Activated CD8-positive, alpha-beta memory T cell treated with anti-CD3 and anti-CD28 coated beads, Interleukin-2, amount 10 ng/mL, durations not matched to agents 7 days and 5 days (primary cell): ENCODE results near the gene MAGIX. TPM values are rescaled to one million over a fixed set of nuclear protein-coding genes. Genes with fewer than 3 reads are reported as not detected.
"Not testable (repeated sequence)": the region's sequence is repeated elsewhere in the genome, so short reads cannot be mapped to it uniquely, and the experiment has no call there.

ENCODE experiments used
- ATAC-seq: fragments of 150-1000 bp; cut with Tn5 transposase; one replicate; pipeline ENCODE4 v1.10.0; 2021; ENCODE audit warnings: moderate library complexity
- CTCF ChIA-PET: fragments of 350-600 bp; sonication (Branson Sonifier 250); formaldehyde crosslinking; loops from one replicate; lab custom pipeline; 2021; ENCODE audit warnings: antibody characterized with exemption; lab: Charles Lee
- DNase-seq: peaks from one replicate; pipeline ENCODE4 v3.0.0-alpha.2; 2020
- H3K27ac Mint-ChIP-seq: one replicate; pipeline ENCODE4 v1.8.0; 2021; ENCODE audit warnings: mild to moderate bottlenecking, mixed read lengths
- H3K27me3 Mint-ChIP-seq: one replicate; pipeline ENCODE4 v1.8.0; 2021; ENCODE audit warnings: mixed read lengths
- H3K36me3 Mint-ChIP-seq: one replicate; pipeline ENCODE4 v1.8.0; 2021; ENCODE audit warnings: mild to moderate bottlenecking, mixed read lengths
- H3K4me1 Mint-ChIP-seq: one replicate; pipeline ENCODE4 v1.8.0; 2021; ENCODE audit warnings: mixed read lengths
- H3K4me3 Mint-ChIP-seq: one replicate; pipeline ENCODE4 v1.8.0; 2021; ENCODE audit warnings: mild to moderate bottlenecking, moderate library complexity, mixed read lengths
- H3K9me3 Mint-ChIP-seq: one replicate; pipeline ENCODE4 v1.8.0; 2022; ENCODE audit warnings: low read depth, mixed read lengths
- total RNA-seq, 2 experiments: library from RNA; stranded (reverse); gene quantifications; one replicate each; pipeline ENCODE4 v1.2.3, GENCODE V29; 2021

Gene MAGIX
- 1 to 10 TPM; 1.1 to 2.0 TPM for total RNA-seq

- H3K36me3 Mint-ChIP-seq, result no peaks in the 10 kb centered on the region
- no peak for DNase-seq
- CTCF ChIA-PET, result no interaction called here
- peak within 1 kb of the TSS; percentile 79 for H3K27ac Mint-ChIP-seq
- no peak for ATAC-seq
- no peaks in the 10 kb centered on the region for H3K27me3 Mint-ChIP-seq
- no peaks in the 10 kb centered on the region for H3K9me3 Mint-ChIP-seq
- H3K4me3 Mint-ChIP-seq, result peak within 1 kb of the TSS; percentile 78
- H3K4me1 Mint-ChIP-seq, result peaks cover 26% of the 10 kb centered on the region
Observed at GRCh38 chrX:49162620-49163019, at the start of gene MAGIX. MAGIX (plus strand) TSS chrX:49162758; CDS start chrX:49162890, 132 bp downstream.

DNA sequence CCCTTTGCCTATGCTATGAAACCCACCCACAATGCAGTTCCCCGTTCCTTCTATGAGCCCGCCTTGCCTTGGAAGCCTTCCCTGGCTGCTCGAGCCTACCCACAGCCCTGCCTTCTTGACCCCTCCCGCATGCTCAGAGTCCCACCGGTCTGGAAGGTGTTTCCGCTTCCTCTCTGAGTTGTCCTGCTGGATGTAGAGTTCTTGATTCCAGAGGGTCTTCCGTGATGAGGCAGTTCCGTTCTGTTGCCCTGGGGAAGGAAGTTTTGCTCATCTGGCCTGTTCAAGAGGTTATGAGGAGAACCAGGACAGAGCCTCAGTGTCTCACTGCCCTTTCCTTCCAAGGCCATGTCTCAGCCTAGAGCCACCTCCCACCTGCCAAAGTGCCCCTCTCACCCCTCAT lies 46.5 kb upstream of the MAGIX start:
- peaks cover 34% of the 10 kb centered on the region for H3K36me3 Mint-ChIP-seq
- H3K9me3 Mint-ChIP-seq, result no peaks in the 10 kb centered on the region
- no peak overlapping the region for H3K4me3 Mint-ChIP-seq
- ATAC-seq, result no peak
- no peaks in the 10 kb centered on the region for H3K27me3 Mint-ChIP-seq
- peaks cover 18% of the 10 kb centered on the region for H3K4me1 Mint-ChIP-seq
- H3K27ac Mint-ChIP-seq, result no peak overlapping the region
- CTCF ChIA-PET, result no interaction called here
- no peak for DNase-seq

DNA sequence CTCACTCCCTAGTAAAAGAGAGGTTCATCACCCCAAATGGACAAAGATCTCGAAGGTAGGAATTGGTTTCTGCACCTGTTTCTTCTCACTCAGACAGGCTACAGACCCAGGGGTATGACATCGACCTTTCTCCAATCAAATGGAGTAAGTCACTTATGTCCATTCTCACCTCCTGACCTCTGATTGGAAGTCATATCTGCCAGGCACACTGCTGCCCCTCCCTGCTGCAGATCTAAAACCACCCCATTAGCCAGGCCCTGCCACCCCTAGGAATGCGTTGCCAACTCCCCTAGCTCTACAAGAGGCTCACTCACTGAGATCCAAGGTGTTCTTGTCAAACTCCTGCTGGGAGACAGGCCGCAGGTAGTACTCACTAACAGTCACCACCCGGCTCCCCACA lies 45.8 kb upstream of the MAGIX start:
- ATAC-seq (no peak), DNase-seq (no peak)
- CTCF ChIA-PET, result no interaction called here
- Mint-ChIP-seq H3K4me3 (no peak overlapping the region), H3K36me3 (peaks cover 39% of the 10 kb centered on the region), H3K27me3 (no peaks in the 10 kb centered on the region), H3K9me3 (no peaks in the 10 kb centered on the region), H3K27ac (no peak overlapping the region), H3K4me1 (peaks cover 22% of the 10 kb centered on the region)

DNA sequence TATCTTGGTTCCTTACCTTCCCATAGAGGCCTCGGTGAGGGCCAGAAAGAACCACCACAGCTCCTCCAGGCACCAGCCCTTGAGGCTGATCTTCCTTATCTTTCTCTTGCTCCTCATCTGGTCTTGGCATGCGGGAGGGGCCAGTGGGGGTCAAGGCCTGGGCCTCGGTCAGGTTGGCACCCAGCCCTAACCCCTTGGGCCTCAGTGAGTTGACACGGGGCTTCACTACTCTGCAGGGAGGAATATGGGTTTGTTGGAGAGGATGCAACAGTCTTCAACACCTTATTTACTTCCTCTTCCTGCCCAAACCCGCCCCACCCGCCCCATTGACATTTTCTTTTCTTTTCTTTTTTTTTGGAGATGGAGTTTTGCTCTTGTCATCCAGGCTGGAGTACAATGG lies 45.0 kb upstream of the MAGIX start:
- ATAC-seq (no peak), DNase-seq (no peak)
- peak overlapping the region; percentile 63 for H3K4me3 Mint-ChIP-seq
- H3K36me3 Mint-ChIP-seq, result peaks cover 35% of the 10 kb centered on the region
- H3K27me3 Mint-ChIP-seq, result no peaks in the 10 kb centered on the region
- CTCF ChIA-PET, result no interaction called here
- peak overlapping the region; percentile 91 for H3K27ac Mint-ChIP-seq
- H3K4me1 Mint-ChIP-seq, result peaks cover 29% of the 10 kb centered on the region
- H3K9me3 Mint-ChIP-seq, result no peaks in the 10 kb centered on the region

DNA sequence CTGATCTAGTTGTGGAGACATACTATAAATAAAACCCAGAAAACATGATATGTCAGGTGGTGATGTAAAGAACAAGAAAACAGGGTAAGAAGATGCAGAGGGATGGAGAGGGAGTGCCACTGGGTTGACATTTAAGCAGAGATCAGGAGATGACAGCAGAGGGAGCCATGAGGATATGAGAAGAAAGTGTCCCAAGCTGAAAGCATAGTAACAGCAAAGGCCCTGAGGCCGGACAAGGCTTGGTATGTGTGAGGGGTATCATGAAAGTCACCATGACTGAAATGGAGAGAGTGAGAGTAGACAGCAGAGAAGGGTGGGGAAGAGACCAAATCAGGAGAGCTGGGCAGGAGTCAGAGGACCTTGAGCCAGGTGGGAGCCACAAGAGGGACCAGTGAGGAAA lies 42.5 kb upstream of the MAGIX start:
- Mint-ChIP-seq H3K4me3 (no peak overlapping the region), H3K36me3 (peaks cover 33% of the 10 kb centered on the region), H3K9me3 (no peaks in the 10 kb centered on the region), H3K4me1 (peaks cover 44% of the 10 kb centered on the region), H3K27me3 (no peaks in the 10 kb centered on the region), H3K27ac (peak overlapping the region; percentile 32)
- DNase-seq, result no peak
- ATAC-seq, result no peak
- CTCF ChIA-PET, result no interaction called here

GRCh38 chrX:49122499-49122898 lies 40.1 kb upstream of the MAGIX start:
- no peaks in the 10 kb centered on the region for H3K9me3 Mint-ChIP-seq
- peak overlapping the region; percentile 91 for H3K27ac Mint-ChIP-seq

GRCh38 chrX:49127742-49128258 lies 34.8 kb upstream of the MAGIX start:
- H3K27ac Mint-ChIP-seq, DNase-seq, CTCF ChIA-PET, ATAC-seq, H3K4me3 Mint-ChIP-seq, H3K36me3 Mint-ChIP-seq, H3K9me3 Mint-ChIP-seq, H3K27me3 Mint-ChIP-seq: not testable (repeated sequence)
- H3K4me1 Mint-ChIP-seq, result peaks cover 13% of the 10 kb centered on the region

More at GRCh38 chrX:49122499-49122898, 40.1 kb upstream of the MAGIX start:
- H3K4me1 Mint-ChIP-seq, result peaks cover 39% of the 10 kb centered on the region
- H3K4me3 Mint-ChIP-seq, result peak overlapping the region; percentile 93
- ATAC-seq (no peak), DNase-seq (no peak)
- CTCF ChIA-PET, result no interaction called here
- no peaks in the 10 kb centered on the region for H3K27me3 Mint-ChIP-seq
- peaks cover 17% of the 10 kb centered on the region for H3K36me3 Mint-ChIP-seq

DNA sequence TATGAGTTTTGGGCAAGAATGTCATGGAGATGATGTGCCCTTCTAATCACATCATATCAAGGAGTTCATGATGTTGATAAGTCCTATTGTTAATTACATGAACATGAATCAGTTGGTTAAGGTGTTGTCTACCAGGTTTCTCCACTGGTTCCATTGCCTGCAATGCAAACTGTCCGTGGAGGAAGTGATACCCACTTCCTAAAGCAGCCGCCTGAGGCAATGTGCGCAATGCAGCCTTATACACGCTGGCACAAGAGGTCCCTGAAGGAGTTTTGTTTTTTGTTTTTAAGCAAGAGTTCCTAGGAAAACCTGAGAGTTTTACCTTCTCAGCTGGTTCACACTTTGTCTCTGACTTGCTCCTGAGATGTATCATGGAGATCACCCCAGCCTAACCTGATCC lies 33.1 kb upstream of the MAGIX start:
- Mint-ChIP-seq H3K4me1 (no peaks in the 10 kb centered on the region), H3K9me3 (no peaks in the 10 kb centered on the region), H3K27ac (no peak overlapping the region), H3K4me3 (no peak overlapping the region), H3K36me3 (no peaks in the 10 kb centered on the region), H3K27me3 (no peaks in the 10 kb centered on the region)
- DNase-seq, result no peak
- ATAC-seq, result no peak
- CTCF ChIA-PET, result no interaction called here

GRCh38 chrX:49132275-49132674 lies 30.3 kb upstream of the MAGIX start:
- H3K4me3 Mint-ChIP-seq, H3K27me3 Mint-ChIP-seq: not testable (repeated sequence)

GRCh38 chrX:49133759-49134158 lies 28.8 kb upstream of the MAGIX start:
- Mint-ChIP-seq H3K36me3 (no peaks in the 10 kb centered on the region), H3K4me1 (no peaks in the 10 kb centered on the region), H3K27me3 (no peaks in the 10 kb centered on the region), H3K4me3 (no peak overlapping the region), H3K9me3 (no peaks in the 10 kb centered on the region), H3K27ac (no peak overlapping the region)
- CTCF ChIA-PET, result no interaction called here
- ATAC-seq, result no peak
- no peak for DNase-seq

More at GRCh38 chrX:49132275-49132674, 30.3 kb upstream of the MAGIX start:
- not testable (repeated sequence) for H3K27ac Mint-ChIP-seq, H3K9me3 Mint-ChIP-seq, ATAC-seq, H3K4me1 Mint-ChIP-seq, DNase-seq, H3K36me3 Mint-ChIP-seq
- CTCF ChIA-PET, result interaction anchor here (1.5 kb wide), 1 partner anchor 10 kb away, joined by 4 read pairs; no protein-coding TSS in a partner anchor

DNA sequence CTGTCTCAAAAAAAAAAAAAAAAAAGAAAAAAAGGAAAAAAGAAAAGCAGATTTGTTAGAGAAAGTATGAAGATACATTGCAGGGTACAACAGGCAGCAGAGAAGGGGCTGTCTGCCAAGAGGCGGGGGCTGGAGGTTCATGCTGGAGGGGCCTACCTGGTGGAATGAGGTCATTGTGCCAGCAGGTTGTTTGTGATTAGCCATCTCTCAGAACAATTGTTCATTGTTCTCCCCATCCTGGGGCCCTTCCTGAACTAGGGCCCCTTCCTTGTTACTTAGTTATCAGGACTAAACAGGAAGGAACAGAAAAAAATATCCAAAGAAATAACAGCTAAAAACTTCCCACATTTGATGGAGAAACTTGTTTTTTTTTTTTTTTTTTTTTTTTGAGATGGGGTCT lies 25.1 kb upstream of the MAGIX start:
- H3K9me3 Mint-ChIP-seq, result no peaks in the 10 kb centered on the region
- no peaks in the 10 kb centered on the region for H3K27me3 Mint-ChIP-seq
- CTCF ChIA-PET, result no interaction called here
- no peak for ATAC-seq
- no peak for DNase-seq
- H3K27ac Mint-ChIP-seq, result no peak overlapping the region
- H3K4me1 Mint-ChIP-seq, result no peaks in the 10 kb centered on the region
- peaks cover 13% of the 10 kb centered on the region for H3K36me3 Mint-ChIP-seq
- no peak overlapping the region for H3K4me3 Mint-ChIP-seq

- ATAC-seq (no peak), DNase-seq (no peak)
- CTCF ChIA-PET, result no interaction called here
- Mint-ChIP-seq H3K36me3 (peaks cover 13% of the 10 kb centered on the region), H3K27me3 (no peaks in the 10 kb centered on the region), H3K4me1 (no peaks in the 10 kb centered on the region), H3K27ac (no peak overlapping the region), H3K9me3 (no peaks in the 10 kb centered on the region), H3K4me3 (no peak overlapping the region)
Observed at GRCh38 chrX:49139713-49140112, 22.8 kb upstream of the MAGIX start.

DNA sequence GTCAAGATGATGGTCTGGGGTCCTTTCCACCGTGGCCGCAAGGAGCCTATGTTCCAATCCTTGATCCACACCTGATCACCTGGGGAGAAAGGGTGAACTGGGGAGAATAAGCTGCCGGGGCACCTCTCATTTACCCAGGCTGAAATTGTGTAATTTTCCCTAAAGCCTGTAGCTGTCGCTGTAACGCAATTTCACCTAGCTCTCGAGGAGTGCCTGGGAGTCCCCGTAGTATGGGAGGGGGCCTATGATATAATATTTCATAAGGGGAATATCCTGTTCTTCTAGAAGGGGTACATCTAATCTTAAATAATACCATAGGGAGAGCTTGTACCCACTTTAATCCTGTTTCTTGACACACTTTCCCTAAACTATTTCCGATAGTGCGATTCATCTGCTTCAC lies 20.3 kb upstream of the MAGIX start:
- not testable (repeated sequence) for ATAC-seq, H3K27ac Mint-ChIP-seq, DNase-seq, H3K27me3 Mint-ChIP-seq, H3K9me3 Mint-ChIP-seq, H3K4me3 Mint-ChIP-seq, H3K4me1 Mint-ChIP-seq
- H3K36me3 Mint-ChIP-seq, result peaks cover 13% of the 10 kb centered on the region
- CTCF ChIA-PET, result interaction anchor here (0.6 to 1.8 kb wide), 9 partner anchors 11 to 170 kb away, joined by 3 to 6 read pairs (median 4); no protein-coding TSS in a partner anchor

DNA sequence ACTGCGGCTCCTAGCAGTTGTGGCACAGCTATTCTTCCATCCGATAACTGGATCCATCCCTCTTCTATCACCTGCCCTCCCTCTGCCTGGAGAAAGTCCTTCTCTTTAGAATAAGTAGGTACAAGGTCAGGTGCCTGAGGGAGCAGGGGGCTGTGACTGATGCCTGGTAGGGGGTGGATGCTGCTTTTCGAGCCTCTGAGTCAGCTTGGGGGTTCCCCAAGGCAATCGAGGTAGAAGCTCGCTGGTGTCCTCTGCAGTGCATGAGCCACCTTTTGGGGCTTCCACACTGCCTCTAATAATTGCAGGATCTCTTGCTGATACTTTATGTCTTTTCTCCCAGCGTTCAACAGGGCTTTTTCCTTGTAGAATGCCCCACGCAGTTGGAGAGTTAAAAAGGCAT lies 19.4 kb upstream of the MAGIX start:
- DNase-seq, H3K9me3 Mint-ChIP-seq, H3K27me3 Mint-ChIP-seq, ATAC-seq, H3K27ac Mint-ChIP-seq, H3K4me3 Mint-ChIP-seq, H3K4me1 Mint-ChIP-seq: not testable (repeated sequence)
- peaks cover 13% of the 10 kb centered on the region for H3K36me3 Mint-ChIP-seq
- CTCF ChIA-PET, result interaction anchor here (1.1 to 1.8 kb wide), 6 partner anchors 11 to 171 kb away, joined by 3 to 6 read pairs (median 4); no protein-coding TSS in a partner anchor
